ENCODE measurements around the gene NPNT. TPM values are rescaled to one million over a fixed set of nuclear protein-coding genes. Genes with fewer than 3 reads are reported as not detected.

The NPNT gene
- total RNA-seq, 4 donors from 2014 or later: 43.2 to 87.0 (median 59.4) TPM

DNA sequence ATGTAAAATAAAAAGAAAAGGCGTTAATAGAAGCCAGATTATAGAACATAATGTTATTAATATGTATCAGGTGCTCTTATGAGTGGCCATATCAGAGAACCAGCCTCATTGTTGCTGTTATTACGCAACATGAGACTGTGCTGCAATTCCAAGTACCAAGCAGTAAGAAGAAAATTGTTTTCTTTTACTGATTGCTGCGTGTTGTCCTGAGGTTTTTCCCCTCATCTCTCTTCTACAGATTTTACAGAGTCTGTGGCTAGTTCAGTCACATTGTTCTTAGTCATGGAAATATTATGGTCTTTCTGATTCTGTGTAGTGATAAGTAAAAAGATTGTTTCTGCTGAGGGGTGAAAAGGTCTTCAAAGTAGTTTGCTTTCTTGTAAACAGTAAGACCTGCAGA lies 55.9 kb downstream of the NPNT start:
- DNase-seq (ENCODE audit: extremely low spot score): no peak
- Histone ChIP-seq H3K9me3 (no peaks in the 10 kb centered on the region), H3K36me3 (no peaks in the 10 kb centered on the region), H3K4me3 (no peak overlapping the region), H3K27me3 (no peaks in the 10 kb centered on the region), H3K4me1 (peaks cover 0 to 4% (median 0%) of the 10 kb centered on the region in 4 donors), H3K27ac (replicated peaks in 1 of 4) (no peak overlapping the region)
- WGBS: 62% methylated on average over 3 of the region's 3 CpGs
- intact Hi-C loops (cut with DNase I): no loop called here
- TF ChIP-seq EP300 (IDR thresholded peaks at IDR 0.05) (no peak), POLR2AphosphoS5 (IDR thresholded peaks at IDR 0.05) (no peak), POLR2A (IDR thresholded peaks at IDR 0.05; ENCODE audit: low read depth) (no peak)
- TF ChIP-seq, protein P1, sequence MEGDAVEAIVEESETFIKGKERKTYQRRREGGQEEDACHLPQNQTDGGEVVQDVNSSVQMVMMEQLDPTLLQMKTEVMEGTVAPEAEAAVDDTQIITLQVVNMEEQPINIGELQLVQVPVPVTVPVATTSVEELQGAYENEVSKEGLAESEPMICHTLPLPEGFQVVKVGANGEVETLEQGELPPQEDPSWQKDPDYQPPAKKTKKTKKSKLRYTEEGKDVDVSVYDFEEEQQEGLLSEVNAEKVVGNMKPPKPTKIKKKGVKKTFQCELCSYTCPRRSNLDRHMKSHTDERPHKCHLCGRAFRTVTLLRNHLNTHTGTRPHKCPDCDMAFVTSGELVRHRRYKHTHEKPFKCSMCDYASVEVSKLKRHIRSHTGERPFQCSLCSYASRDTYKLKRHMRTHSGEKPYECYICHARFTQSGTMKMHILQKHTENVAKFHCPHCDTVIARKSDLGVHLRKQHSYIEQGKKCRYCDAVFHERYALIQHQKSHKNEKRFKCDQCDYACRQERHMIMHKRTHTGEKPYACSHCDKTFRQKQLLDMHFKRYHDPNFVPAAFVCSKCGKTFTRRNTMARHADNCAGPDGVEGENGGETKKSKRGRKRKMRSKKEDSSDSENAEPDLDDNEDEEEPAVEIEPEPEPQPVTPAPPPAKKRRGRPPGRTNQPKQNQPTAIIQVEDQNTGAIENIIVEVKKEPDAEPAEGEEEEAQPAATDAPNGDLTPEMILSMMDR (IDR thresholded peaks at IDR 0.05): no peak

DNA sequence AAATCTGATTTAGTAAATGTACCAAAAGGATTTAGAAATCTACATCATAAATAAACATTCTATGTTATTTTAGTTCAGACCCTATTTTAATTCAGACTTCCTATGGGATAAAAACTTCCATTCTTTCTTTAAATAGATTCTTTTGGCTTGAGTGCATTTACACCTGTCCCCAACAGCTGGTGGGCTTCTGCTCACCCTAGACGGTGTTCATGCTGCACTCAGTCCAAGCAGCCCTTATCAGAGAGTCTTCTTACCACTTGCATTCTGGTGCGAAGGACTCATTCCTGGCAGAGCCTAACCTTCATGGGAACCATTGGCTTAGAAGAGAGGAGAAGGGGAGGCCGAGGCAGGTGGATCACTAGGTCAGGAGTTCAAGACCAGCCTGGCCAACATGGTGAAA lies 57.3 kb downstream of the NPNT start:
- Histone ChIP-seq H3K4me1 (peaks cover 0 to 10% (median 5%) of the 10 kb centered on the region in 4 donors), H3K36me3 (no peaks in the 10 kb centered on the region), H3K27ac (replicated peaks in 1 of 4) (no peak overlapping the region), H3K4me3 (no peak overlapping the region), H3K27me3 (no peaks in the 10 kb centered on the region), H3K9me3 (no peaks in the 10 kb centered on the region)
- intact Hi-C loops (cut with DNase I): no loop called here
- WGBS: 92% methylated on average over 3 of the region's 3 CpGs
- no peak for DNase-seq (ENCODE audit: extremely low spot score)
- TF ChIP-seq POLR2AphosphoS5 (IDR thresholded peaks at IDR 0.05): no peak
- TF ChIP-seq, protein P1 (IDR thresholded peaks at IDR 0.05): no peak
- no peak for TF ChIP-seq EP300 (IDR thresholded peaks at IDR 0.05)
- TF ChIP-seq POLR2A (IDR thresholded peaks at IDR 0.05; ENCODE audit: low read depth): no peak

- H3K27me3 ChIP-seq: no peaks in the 10 kb centered on the region
- H3K9me3 ChIP-seq: no peaks in the 10 kb centered on the region
- H3K4me1 ChIP-seq: peaks cover 0 to 12% (median 6%) of the 10 kb centered on the region in 4 donors
- no peak overlapping the region for H3K4me3 ChIP-seq
- H3K36me3 ChIP-seq: no peaks in the 10 kb centered on the region
- no peak overlapping the region for H3K27ac ChIP-seq (replicated peaks in 1 of 4)
- WGBS: 63% methylated on average over 4 of the region's 4 CpGs
- intact Hi-C loops (cut with DNase I): no loop called here
- TF ChIP-seq, protein P1 (IDR thresholded peaks at IDR 0.05): no peak
- TF ChIP-seq POLR2A (IDR thresholded peaks at IDR 0.05; ENCODE audit: low read depth) (no peak), POLR2AphosphoS5 (IDR thresholded peaks at IDR 0.05) (no peak), EP300 (IDR thresholded peaks at IDR 0.05) (no peak)
- no peak for DNase-seq (ENCODE audit: extremely low spot score)
These were observed 61.3 kb downstream of the NPNT start for GRCh38 chr4:105956569-105956968.

DNA sequence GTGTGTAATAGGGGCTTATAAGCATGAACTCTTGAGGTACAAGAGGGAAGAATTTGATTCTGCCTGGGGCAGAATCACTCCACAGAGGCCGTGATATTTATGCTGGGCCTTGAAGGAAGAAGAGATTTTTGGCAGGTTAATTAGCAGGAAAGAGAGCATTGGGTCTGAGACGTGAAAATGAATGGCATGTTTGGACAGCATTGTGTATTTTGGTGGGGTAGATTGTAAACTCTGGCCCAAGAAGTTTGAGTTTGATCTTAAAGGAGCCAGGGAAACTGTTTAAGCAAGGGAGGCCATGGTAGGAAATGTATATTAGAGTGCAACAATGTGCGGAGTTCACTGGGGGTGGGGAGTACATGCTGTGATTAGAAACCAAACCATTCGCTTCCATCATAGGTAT lies 62.4 kb downstream of the NPNT start:
- peaks cover 0 to 12% (median 6%) of the 10 kb centered on the region in 4 donors for H3K4me1 ChIP-seq
- no peak overlapping the region for H3K4me3 ChIP-seq
- intact Hi-C loops (cut with DNase I): no loop called here
- no peaks in the 10 kb centered on the region for H3K36me3 ChIP-seq
- H3K27ac ChIP-seq (replicated peaks in 1 of 4): no peak overlapping the region
- 71% methylated on average over 4 of the region's 4 CpGs for WGBS
- H3K9me3 ChIP-seq: no peaks in the 10 kb centered on the region
- no peaks in the 10 kb centered on the region for H3K27me3 ChIP-seq
- TF ChIP-seq POLR2A (IDR thresholded peaks at IDR 0.05; ENCODE audit: low read depth) (no peak), EP300 (IDR thresholded peaks at IDR 0.05) (no peak), POLR2AphosphoS5 (IDR thresholded peaks at IDR 0.05) (no peak)
- TF ChIP-seq, protein P1 (IDR thresholded peaks at IDR 0.05): no peak
- DNase-seq (ENCODE audit: extremely low spot score): no peak
